GM12864 (cell line): ENCODE results near the gene MARCO.

Source experiments
- DNase-seq: peaks from one replicate; pipeline ENCODE4 v3.0.0-alpha.2; 2011; ENCODE audit warnings: low read depth
- H3K4me3 ChIP-seq: 2 replicates; pipeline ENCODE4 v1.5.1; 2011; ENCODE audit warnings: mild to moderate bottlenecking, low read depth, low read length, control low read depth
- TF ChIP-seq, protein P1 (sequence below): IDR thresholded peaks from 2 replicates; pipeline ENCODE4 v1.5.1; 2011; ENCODE audit warnings: low read depth, mild to moderate bottlenecking, moderate library complexity, low read length, control low read depth, inconsistent platforms; ENCODE audit errors: missing control alignments

Gene MARCO

DNA sequence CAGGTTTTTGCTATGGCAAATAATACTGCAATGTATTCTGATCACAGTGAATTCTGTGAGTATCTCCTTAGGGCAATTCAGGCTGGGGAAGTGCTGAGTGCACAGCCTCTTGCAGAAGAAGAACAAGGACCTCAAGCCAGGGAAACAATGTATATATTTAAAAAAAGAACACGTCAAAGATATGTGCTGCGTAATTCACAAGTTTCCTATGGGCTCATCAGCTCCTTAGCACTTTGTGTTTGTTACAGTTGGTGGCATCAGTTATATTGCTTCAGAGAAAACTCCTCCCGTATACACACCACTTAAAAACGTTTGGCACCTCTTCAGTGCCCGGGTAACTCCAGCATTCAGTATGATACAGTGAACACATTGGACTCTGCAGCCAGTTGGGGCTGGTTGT is 16.5 kb upstream of the MARCO start:
- no peak overlapping the region for H3K4me3 ChIP-seq
- TF ChIP-seq, protein P1, sequence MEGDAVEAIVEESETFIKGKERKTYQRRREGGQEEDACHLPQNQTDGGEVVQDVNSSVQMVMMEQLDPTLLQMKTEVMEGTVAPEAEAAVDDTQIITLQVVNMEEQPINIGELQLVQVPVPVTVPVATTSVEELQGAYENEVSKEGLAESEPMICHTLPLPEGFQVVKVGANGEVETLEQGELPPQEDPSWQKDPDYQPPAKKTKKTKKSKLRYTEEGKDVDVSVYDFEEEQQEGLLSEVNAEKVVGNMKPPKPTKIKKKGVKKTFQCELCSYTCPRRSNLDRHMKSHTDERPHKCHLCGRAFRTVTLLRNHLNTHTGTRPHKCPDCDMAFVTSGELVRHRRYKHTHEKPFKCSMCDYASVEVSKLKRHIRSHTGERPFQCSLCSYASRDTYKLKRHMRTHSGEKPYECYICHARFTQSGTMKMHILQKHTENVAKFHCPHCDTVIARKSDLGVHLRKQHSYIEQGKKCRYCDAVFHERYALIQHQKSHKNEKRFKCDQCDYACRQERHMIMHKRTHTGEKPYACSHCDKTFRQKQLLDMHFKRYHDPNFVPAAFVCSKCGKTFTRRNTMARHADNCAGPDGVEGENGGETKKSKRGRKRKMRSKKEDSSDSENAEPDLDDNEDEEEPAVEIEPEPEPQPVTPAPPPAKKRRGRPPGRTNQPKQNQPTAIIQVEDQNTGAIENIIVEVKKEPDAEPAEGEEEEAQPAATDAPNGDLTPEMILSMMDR, result no peak

DNA sequence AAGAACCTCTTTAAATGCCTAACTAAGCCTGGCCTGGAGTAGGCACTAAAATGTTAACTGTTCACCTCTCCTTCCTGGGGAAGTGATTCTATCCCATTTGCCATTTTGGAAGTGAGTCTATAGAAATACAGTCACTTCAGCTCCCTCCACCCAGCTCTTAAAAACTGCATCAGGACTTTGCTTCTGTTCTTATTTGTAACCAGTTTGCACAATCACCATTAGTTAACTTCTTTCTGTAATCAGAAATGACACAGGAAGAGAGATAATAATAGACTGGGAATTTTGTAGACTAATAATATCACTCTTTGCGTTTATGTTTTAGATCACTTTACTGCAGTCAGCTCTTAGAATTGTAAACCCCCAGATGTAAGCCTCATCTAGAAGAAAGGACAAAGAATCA is 16.0 kb upstream of the MARCO start:
- TF ChIP-seq, protein P1, result no peak
- no peak overlapping the region for H3K4me3 ChIP-seq
- no peak for DNase-seq

More for the DNA sequence above, 16.5 kb upstream of the MARCO start:
- no peak for DNase-seq

DNA sequence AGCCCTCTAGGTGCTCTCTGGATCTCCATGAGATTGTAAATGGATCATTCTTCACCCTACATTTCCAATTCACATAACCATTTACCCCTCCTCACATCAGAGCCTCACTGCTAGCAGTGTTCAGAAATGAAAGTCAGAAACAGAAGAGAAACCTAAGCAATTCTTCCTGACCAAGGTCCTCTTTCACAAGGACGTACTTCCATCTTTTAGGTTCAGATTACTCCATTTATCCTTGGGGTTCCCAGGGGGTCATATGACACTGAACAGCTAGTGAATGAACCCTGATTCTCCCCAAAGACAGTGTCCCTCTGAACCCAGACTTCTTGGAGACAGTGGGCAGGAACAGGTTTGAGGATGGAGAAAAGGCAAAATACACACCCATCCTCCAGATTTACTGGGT is 12.9 kb upstream of the MARCO start:
- TF ChIP-seq, protein P1, result no peak
- no peak for DNase-seq
- no peak overlapping the region for H3K4me3 ChIP-seq

DNA sequence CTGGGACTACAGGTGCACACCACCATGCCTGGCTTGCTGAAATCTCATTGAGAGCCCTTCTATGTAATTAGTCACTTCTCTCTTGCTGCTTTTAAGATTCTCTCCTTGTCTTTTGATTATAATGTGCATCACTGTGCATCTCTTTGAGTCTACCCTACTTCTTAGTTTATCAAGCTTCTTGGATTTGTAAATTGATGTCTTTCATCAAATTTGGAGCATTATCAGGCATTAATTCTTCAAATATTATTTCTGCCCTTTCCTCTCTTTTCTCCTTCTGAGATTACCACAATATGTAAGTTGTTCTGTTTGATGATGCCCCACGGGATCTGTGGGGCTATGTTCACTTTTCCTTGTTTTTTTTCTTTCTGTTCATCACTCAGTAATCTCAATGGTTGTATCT is 9.0 kb upstream of the MARCO start:
- H3K4me3 ChIP-seq, result no peak overlapping the region
- TF ChIP-seq, protein P1, result no peak
- DNase-seq, result no peak

DNA sequence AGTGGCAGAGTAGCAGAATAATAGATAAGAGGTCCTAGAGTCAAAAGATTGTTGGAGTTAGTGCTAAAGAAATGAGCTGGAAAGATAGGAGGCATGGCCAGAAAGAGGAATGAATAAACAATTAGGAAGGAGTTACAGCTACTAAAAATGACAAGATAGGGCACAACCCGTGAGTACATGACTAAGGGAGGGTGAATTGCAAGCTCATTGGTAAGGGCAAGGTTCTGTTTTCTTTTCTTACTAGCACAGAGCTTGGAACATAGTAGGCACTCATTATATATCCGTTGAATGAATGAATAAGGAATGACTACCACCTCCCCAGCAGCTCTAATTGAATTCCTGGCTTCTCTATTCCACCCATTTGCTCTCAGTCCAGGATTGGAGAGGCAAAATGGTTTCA is 5.7 kb upstream of the MARCO start:
- TF ChIP-seq, protein P1, result no peak
- H3K4me3 ChIP-seq, result no peak overlapping the region
- DNase-seq, result no peak

DNA sequence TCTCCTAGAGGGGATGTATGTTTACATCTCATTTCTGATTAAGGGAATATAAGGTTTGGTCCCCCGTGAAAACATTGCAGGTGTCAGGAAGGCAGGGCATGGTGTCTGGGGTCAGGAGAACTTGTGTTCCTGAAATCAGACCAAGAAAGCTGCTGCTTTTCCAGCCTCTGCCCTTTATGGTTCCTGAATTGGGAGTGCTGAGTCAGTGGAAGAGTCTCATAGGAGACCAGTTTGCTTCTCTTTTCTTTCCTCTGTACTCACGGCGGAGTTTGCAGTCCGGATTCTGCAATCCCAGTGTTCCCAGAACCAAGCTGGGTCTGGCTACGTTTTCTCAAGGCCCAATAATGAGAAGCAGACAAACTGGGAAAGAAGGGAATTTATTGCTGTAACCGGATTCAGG is 5.1 kb upstream of the MARCO start:
- TF ChIP-seq, protein P1, result no peak
- H3K4me3 ChIP-seq, result no peak overlapping the region
- DNase-seq, result no peak

DNA sequence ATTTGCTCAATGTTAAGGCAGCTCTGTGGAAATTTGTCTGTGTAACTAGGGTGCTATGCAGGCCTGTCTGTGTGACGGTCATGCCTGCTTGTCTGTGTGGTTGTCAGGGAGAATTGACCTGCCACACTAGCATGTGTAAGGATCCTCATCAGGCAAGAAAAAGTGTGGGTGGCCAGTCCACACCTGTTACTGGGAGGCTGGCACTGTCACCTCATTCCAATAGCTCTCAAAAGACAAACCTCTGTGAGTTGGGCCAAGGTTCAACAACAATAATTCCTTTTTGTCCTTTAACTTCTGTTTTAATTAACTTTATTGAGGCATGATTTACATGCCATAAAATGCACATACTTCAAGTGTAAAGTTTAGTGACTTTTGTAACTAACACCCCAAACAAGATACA is 4.2 kb upstream of the MARCO start:
- DNase-seq, result no peak
- TF ChIP-seq, protein P1, result no peak
- H3K4me3 ChIP-seq, result no peak overlapping the region
